Measurements from ENCODE around the gene PLSCR4.
"Not testable (repeated sequence)": the region's sequence is repeated elsewhere in the genome, so short reads cannot be mapped to it uniquely, and the experiment has no call there.

Gene PLSCR4, protein sequence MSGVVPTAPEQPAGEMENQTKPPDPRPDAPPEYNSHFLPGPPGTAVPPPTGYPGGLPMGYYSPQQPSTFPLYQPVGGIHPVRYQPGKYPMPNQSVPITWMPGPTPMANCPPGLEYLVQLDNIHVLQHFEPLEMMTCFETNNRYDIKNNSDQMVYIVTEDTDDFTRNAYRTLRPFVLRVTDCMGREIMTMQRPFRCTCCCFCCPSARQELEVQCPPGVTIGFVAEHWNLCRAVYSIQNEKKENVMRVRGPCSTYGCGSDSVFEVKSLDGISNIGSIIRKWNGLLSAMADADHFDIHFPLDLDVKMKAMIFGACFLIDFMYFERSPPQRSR

DNA sequence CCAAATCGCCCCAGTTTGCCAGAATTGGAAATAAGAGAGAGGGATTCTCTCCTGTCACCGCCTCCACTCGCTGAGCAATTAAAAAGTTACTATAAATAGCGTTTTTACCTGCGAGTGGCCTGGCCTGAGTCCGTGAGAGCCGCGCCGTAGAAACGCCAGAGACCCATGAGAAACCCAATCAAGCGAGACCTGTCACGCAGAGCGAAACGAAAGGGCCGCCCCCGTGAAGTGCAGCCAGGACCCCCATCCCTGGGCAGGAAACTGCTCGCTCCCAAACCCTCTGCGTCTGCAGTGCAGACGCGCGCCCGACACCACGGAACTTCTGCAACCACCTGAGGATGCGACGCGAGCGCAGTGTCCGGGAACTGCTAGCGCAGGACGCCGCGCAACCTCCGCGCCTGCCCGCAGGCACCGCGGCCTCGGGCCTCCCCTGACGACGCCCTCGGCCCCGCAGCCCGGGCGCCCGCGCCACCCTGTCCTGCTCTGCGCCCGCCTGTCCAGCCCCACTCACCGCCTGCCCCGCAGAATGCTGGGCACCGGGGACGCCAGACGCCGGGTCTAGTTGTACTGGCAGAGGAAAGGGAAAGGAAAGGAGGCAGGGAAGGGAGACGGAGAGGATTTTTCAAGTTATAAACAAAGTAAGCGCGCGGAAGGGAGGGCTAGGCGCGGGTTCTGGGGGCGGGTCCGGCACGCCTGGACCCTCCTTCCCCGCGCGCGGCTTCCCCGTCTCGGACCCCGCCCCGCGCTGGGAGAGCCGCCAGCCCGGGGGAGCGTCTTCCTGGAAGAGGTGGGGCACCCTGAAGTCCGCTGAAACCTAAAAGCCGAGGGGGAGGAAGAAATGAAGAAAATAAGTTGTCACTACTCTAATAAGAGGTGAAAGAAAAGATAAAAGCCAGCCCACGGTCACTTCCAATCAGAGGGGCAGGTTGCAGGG, at the start of gene PLSCR4:
PLSCR4 (minus strand) TSS at position 657 of the 934 bp plus-strand sequence. CDS start 29,034 bp downstream, outside the sequence.
- no peak for DNase-seq

DNA sequence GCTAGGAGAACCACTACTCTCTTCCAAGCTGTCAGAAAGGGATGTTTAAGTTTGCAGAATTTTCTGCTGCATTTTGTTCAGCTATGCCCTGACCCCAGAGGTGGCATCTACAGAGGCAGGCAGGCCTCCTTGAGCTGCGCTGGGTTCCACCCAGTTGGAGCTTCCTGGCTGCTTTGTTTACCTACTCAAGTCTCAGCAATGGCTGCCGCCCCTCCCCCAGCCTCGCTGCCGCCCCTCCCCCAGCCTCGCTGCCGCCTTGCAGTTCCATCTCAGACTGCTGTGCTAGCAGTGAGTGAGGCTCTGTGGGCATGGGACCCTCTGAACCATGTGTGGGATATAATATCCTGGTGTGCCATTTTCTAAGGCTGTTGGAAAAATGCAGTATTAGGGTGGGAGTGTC, 42.5 kb upstream of the PLSCR4 start:
- not testable (repeated sequence) for DNase-seq

DNA sequence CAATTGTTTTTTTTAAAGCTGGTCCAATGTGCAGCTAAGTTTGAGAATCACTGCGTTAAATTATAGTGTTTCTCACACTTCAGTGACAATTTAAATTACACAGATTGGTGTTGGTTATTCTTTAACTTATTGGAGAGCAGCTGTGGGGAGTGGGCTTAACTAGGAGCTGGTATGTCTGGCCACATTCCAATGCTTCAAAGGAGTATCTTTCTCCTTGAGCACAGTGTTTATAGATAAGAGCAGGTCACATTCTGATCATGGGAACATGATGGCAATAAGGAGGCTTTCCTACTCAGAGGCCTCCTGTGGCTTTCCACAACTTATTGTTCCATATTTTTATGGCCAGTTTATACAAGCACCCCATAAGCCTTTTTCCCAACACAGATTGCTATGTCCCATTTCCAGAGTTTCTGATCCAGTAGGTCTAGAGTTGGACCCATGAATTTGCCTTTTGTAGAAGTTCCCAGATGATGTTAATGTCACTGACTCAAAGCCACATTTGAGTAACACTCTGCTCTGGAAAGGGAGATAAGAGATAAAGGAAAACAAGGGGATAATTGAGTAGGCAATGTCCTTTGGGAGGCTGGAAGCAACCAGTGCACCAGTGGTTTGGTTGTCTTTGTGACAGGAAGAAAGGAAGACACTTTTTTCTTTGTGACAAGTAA, 33.0 kb upstream of the PLSCR4 start:
- no peak for DNase-seq

DNA sequence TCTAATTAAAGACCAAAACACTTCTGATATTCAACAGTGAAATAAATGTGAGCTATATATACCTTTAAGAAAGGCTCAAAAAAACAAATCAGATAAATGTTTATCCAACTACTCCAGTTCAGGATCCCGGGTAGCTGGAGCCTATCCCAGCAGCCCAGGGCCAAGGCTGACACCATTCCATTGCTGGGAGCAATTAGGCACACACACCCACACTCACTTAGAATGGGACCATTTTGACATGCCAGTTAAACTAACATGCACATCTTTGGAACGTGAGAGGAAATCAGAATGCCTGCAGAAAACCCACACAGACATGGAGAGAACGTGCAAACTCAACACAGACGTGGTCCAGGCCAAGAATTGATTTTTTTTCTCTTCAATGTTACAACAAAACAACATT, 30.0 kb upstream of the PLSCR4 start:
- DNase-seq, result no peak

DNA sequence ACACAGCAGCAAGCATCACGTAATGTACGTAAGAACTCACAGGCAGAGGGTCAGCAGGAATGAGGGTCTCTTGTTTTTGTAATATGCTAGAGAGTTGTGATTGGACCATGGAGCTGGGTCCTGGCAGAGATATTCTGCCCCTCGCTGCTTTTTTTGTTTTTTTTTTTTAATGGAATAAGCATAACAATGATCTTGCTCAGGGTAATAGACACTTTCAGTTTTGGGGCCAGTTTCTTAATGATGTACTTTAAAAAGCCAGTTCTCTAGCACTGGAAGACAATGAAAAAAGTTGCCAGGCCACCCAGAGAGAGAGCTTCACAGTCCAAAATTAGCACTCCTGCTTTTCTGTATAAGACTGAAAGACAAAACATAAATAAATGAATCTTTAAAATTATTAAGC, 29.0 kb upstream of the PLSCR4 start:
- no peak for DNase-seq

DNA sequence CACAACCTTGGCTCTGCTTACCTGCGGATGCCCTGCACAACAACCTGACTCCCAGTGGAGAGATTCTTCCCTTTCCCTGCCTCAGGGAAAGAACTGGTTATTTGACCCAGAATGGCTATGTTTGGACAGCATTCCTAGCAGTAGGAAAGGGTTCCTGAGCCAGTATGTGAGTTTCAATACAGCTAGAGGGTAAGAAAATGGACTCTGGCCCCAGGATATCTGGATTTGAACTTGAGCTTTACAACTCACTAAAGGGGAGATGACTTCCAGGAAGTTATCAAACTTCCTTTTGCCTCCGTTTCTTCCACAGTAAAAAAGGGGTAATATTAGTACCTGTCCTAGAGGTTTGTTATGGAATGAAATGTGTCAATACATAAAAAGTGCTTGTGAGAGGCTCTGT, 28.1 kb upstream of the PLSCR4 start:
- no peak for DNase-seq

DNA sequence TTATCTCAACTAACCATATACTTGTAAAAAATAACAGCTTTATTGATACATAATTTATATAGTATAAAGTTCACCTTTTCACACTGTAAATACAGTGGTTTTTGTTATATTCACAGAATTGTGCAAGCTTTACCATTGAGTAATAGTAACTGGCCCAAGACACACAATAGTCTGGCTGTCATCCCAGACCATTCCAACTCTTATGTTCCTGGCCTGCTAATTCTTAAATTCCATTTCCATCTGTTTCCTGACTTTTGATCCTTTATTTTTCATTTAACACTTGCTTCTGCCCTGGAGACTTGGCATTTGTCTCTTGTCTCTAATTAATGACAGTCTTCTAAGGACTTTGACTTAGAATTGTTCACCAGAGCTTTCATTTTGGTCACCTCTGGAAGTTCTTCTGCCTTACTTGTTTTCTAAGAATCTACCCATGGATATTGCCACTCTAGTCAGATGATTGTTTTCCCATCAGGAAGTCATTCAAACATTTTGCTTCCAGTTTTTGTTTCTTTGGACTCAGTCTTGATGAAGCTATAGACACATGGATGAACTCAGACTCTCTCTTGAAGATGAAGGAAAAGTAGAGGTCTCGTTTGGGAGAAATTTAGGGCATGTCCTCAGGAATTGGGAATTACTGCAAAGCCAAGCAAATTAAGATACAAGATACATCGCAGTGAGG, 27.2 kb upstream of the PLSCR4 start:
- no peak for DNase-seq

DNA sequence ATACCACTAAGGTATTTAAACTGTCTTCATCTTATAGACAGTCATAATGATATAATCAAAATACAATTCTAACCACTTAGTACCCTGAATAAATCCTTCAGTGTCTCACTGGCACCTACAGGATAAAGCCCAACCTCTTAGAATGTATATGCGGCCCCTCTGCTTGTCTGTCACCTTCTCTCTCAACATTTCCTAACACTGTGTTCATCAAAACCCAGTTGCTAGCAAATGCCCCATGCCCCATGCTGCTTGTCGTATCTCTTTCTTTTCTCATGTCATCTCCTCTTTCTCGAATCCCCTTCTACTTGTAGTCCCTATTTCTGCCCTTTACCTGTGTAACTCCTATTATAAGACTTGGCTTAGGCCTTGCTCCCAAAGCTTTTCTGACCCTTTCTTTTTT, 24.6 kb upstream of the PLSCR4 start:
- no peak for DNase-seq

DNA sequence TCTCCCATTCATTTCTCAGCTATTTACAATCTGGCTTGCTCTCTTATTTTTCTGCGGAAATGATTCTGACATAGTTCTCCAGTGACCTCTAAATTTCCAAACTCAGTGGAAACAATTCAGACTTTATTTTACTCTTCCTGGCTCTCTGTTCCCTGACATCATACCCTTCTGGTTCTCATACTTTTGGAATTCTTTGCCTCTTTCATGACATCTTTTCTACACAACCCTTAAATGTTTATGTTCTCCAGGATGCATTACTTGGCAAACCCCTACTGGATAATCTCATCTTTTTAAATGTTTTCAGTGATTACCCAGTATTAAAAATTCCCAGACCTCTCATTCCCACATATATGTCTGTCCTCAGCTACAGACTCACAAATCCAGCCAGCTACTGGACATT, 23.9 kb upstream of the PLSCR4 start:
- no peak for DNase-seq

DNA sequence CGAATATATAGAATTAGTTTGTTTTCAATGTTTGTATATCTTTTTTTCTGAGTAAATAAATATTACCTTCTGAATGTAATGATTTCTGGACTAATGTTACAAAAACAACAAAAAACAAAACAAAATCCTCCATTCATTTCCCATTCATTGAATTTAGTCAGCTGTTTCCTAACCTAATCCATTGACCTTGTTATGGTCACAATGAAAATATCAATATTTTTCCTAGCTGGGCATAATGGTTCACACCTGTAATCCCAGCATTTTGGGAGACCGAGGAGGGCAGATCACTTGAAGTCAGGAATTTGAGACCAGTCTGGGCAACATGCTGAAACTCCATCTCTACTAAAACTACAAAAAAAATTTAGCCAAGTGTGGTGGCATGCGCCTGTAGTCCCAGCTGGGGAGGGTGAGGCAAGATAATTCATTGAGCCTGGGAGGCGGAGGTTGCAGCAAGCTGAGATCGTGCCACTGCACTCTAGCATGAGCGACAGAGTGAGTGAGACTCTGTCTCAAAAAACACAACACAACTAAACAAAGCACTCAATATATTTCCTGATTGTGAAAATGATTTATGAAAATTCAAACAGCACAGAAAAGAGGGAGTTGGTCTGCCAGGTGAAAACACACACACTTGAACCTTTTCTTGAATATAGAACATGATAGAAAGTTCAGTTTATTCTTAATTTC, 23.0 kb upstream of the PLSCR4 start:
- DNase-seq, result no peak

DNA sequence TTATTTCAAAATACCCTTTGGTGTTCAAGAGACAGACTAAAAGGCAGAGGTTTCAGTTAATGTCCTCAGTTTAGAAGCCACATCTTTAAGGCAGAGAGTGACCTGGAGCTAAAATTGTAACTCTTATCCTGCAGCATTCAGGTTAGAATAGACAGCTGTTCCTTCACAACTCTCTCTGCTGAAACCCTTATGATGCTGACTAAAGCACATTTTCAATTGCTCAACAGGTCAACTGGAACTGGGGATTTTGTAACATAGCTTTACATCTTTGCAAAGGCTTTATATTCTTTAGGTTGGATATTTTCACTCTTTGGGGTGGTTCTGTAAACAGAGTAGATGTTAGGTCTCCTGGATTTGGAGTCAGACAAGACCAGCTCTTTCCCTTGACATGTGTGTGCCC, 20.3 kb upstream of the PLSCR4 start:
- no peak for DNase-seq

DNA sequence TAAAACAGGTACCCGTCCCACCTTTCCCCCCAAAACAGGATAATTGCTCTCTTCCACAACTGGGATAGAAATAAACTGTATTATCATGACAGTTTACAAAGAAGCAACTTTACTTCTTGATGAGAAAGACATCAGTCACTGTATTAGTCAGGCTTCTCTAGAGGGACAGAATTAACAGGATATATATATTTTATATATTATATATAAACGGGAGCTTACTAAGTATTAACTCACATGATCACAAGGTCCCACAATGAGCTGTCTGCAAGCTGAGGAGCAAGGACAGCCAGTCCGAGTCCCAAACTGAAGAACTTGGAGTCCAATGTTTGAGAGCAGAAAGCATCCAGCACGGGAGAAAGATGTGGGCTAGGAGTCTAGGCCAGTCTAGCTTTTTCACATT, 18.4 kb upstream of the PLSCR4 start:
- DNase-seq, result no peak

DNA sequence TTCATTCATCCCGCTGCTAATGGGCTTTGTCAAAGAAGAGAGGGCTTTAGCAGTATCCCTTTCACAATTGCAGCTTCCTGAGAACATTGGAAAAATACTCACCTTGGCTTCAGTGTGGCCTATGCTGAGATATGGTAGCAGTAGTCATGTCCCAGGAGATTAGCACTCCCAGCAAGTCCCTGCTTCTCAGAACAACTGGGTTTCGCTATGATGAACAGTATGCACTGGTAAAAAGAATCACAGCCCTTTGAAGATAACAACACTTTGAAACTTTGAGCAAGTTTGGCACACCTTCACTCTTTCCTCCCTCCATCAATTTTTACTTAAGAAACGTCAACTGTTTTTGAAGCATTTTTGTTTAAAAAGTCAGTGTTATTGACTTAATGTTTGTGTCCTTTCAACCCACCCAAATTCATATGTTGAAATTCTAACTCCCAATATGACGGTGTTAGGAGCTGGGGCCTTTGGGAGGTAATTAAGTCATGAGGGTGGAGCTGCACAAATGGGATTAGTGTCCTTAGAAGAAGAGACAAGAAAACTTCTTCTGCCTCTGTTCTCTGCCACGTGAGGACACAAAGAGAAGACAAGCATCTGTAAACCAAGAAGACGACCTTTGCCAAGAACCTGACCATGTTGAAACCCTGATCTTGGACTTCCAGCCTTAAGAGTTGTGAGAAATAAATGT, 17.8 kb upstream of the PLSCR4 start:
- no peak for DNase-seq

DNA sequence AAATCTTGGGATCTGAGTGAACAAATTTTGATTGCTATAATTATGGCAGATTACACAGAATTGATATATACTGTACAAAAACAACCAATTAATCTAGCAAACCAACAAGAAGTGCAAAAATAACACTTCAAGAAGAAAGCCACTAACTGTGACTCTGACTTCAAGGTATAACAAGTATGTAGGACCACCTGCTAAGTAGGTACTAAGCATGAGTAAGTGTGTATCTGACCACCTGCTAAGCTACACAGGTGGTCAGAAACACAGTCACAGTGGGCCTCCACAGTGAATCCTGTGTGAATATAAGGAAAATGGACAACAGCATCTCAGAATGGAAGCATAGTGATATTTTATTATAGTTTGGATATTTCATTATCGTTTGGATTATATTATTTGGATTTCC, 14.8 kb upstream of the PLSCR4 start:
- DNase-seq, result no peak

DNA sequence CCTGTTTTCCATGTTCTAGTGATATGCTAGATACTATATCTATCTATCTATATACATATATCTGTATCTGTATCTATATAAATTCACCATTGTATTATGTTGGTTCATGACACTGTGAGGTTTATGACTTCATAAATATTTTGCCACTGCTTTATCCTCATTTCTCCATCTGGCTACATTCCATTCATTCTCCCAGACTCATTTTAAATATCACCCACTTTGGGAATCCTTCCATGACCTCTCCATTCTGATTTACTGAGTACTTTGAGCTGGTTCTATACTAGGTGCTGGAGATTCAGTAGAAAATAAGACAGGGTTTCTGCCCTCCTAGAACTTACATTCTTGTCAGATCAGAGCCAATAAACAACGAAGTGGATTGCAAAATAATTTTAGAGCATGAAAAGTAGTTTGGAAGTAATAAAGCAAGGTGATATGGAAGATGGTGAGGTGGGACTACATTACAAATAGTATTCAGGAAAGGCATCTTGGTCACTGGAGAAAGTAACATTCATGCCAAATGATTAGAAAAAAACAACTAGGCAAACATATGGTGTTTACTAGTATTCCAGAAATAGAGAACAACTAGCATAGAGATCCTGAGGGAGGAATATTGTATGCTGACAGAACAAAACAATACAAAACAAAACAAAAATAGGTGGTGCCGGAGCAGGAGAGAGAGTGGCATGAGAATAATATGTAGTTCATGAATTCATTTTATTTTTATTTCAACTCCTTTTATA, 11.6 kb upstream of the PLSCR4 start:
- DNase-seq, result no peak

DNA sequence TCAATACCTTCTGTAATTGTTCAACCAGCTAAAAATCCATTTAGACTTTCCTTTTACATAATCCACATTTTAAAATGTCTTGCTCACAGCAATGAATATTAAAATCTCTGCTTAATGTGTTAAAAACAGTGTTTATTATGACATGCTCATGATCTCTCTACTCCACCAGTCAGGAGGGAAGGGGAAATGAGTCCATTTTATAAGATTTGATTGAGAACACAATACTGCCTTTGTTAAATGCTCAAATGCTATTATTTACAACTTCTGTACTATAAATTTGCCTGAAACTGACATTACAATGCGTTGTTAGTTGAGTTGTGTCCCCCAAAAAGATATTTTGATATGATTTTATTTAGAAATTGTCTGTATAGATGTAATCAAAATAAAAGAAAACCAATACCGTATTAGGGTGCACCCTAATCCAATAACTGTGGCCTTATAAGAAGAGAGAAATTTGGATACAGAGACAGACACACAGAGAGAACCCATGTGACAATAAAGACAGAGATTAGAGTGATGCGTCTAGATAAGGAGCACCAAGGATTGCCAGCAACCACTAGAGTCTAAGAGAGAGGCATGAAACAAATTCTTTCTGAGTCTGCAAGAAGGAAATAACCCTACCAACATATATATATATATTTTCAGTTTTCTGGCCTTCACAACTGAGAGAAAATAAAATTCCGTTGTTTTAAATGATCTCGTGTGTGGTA, 9.1 kb upstream of the PLSCR4 start:
- no peak for DNase-seq

DNA sequence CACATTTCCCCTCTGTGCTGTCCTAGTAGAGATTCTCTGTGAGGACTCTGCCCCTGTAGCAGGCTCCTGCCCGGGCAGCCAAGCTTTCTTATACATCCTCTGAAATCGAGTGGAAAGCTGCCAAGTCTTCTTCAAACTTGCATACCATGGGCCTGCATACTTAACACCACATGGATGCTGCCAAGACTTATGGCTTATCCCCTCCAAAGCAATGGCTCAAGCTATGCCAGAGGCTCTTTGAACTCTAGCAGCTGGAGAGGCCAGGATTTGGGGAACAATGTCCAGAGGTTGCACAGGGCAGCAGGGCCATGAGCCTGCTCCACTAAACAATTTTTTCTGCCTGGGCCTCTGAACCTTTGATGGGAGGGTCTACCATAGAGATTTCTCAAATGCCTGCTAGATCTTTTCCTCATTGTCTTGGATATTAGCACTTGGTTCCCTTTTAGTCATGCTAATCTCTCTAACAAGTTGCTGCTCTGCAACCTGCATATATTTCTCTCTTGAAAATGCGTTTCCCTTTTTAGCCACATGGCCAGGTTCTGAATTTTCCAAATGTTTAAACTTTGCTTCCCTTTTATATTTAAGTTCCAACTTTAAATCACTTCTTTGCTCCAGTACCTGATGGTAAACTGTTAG, 6.1 kb upstream of the PLSCR4 start:
- DNase-seq, result no peak

DNA sequence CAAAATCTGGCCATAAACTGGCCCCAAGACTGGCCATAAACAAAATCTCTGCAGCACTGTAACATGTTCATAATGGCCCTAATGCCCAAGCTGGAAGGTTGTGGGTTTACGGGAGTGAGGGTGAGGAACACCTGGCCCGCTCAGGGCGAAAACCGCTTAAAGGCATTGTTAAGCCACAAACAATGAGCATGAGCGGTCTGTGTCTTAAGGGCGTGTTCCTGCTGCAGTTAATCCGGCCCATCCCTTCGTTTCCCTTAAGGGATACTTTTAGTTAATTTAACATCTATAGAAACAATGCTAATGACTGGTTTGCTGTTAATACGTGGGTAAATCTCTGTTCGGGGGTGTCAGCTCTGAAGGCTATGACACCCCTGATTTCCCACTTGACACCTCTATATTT, 1.5 kb upstream of the PLSCR4 start:
- DNase-seq, result not testable (repeated sequence)

DNA sequence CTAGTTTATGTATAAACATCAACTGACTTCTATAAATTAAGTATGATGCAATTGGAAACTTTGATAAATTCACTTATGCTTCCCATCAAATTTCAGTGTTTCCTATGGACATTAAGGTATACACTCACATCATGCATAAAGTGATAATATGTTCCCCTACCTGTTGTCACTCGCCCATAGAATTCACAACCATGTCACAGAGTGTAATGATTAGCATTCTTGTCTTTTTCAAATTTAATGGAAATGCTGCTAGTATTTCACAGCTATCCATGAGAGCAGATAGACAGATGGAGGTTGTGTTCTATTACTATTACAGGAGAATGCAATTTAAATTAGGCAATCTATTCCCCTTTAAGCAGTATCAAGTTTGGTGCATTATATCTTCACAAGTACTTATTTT, 984 bp downstream of the PLSCR4 start:
- DNase-seq, result no peak

DNA sequence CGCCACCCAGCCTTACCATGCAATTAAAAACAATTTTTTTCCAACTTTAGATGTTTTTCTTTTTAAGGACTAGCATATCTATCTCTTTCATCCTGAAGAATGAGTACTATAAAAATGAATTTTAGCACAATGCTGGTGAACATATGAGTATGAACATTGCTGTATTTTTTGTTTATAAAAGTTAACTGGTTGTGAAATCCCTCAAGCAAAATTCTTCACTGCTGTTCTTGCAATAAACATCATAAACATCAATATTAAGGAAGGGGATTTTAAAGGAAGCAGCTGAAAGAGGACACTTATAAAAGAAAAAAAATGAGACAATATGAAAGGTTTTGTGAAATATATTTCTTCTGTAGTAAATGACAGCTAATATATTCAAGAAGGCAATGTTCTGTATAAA, 3.0 kb downstream of the PLSCR4 start:
- DNase-seq, result no peak

Data from NCI-H2171 (cell line).